Prostate gland (tissue), 2 donors: ENCODE measurements around the gene MRPL58. TPM values are rescaled to one million over a fixed set of nuclear protein-coding genes. Genes with fewer than 3 reads are reported as not detected.
"Not testable (repeated sequence)": the region's sequence is repeated elsewhere in the genome, so short reads cannot be mapped to it uniquely, and the experiment has no call there.

ENCODE experiments used
- DNase-seq: peaks from one replicate; pipeline ENCODE4 v3.0.0-alpha.2; 2019; ENCODE audit warnings: low spot score
- H3K27ac ChIP-seq, 2 donors: fragments of 200-600 bp; sonication (generic); 2 replicates each; pipeline ENCODE4 v1.5.1; 2017 to 2019
- H3K27me3 ChIP-seq: fragments of 200-600 bp; sonication (generic); replicated peaks from 2 replicates; pipeline ENCODE4 v1.5.1; 2019; ENCODE audit not compliant: insufficient read depth
- H3K36me3 ChIP-seq, 2 donors: fragments of 200-600 bp; sonication (generic); 1 replicate in 1 of 2; 2 replicates in 1 of 2; pipeline versions ENCODE4 v1.5.1 to v1.8.1; 2017 to 2019
- H3K4me1 ChIP-seq: fragments of 200-600 bp; sonication (generic); replicated peaks from 2 replicates; pipeline ENCODE4 v1.5.1; 2019
- H3K4me3 ChIP-seq, 2 donors: fragments of 200-600 bp; sonication (generic); 2 replicates each; pipeline ENCODE4 v1.5.1; 2017 to 2019
- H3K9me3 ChIP-seq: fragments of 200-600 bp; sonication (generic); 2 replicates; pipeline ENCODE4 v1.5.1; 2017
- CTCF ChIP-seq, 4 experiments: fragments of 200-600 bp in 2 of 4; fragments of 450-650 bp in 2 of 4; sonication (generic) in 2 of 4; IDR thresholded peaks; 1 replicate in 3 of 4; 2 replicates in 1 of 4; pipeline ENCODE4 v1.5.1; 2016 to 2019; ENCODE audit warnings: antibody characterized with exemption in 4 of 4, mild to moderate bottlenecking in 2 of 4, moderate library complexity in 2 of 4
- POLR2A ChIP-seq: fragments of 450-650 bp; IDR thresholded peaks from one replicate; pipeline ENCODE4 v1.6.1; 2016; ENCODE audit warnings: antibody characterized with exemption, mild to moderate bottlenecking
- POLR2AphosphoS5 ChIP-seq: sonication (generic); formaldehyde crosslinking; IDR thresholded peaks from one replicate; pipeline ENCODE4 v1.6.1; 2017; ENCODE audit warnings: antibody characterized with exemption
- WGBS: methylation state at CpG from one replicate; pipeline ENCODE4 v1.1.5; 2018; 5-methylcytosine and 5-hydroxymethylcytosine counted together
- intact Hi-C: fragments of 100-400 bp; cut with DNase I; formaldehyde crosslinking; loops from one replicate; pipeline ENCODE4 v1.14.2; 2022
- total RNA-seq, 2 donors: library from RNA; depleted of rRNA; stranded (reverse); fragments of >200 nt; gene quantifications; one replicate each; pipeline ENCODE4 v1.1.0, GENCODE V29; 2016

Gene MRPL58
- total RNA-seq, 2 donors from 2014 or later, result 28.4 to 73.8 TPM

GRCh38 chr17:75039238-75039637 is 26.8 kb downstream of the MRPL58 start:
- DNase-seq, result no peak
- 90% methylated on average over 5 of the region's 5 CpGs for WGBS
- no peaks in the 10 kb centered on the region for H3K36me3 ChIP-seq
- no peaks in the 10 kb centered on the region for H3K9me3 ChIP-seq
- no peak for TF ChIP-seq POLR2AphosphoS5
- TF ChIP-seq CTCF (IDR thresholded peaks at IDR 0.05), result no peak
- TF ChIP-seq POLR2A, result no peak
- H3K4me1 ChIP-seq, result no peaks in the 10 kb centered on the region
- H3K27me3 ChIP-seq, result no peaks in the 10 kb centered on the region
- no peak overlapping the region for H3K4me3 ChIP-seq
- intact Hi-C loops, result no loop called here
- no peak overlapping the region for H3K27ac ChIP-seq

- no peaks in the 10 kb centered on the region for H3K27me3 ChIP-seq
- H3K36me3 ChIP-seq, result no peaks in the 10 kb centered on the region
- 85% methylated on average over 12 of the region's 12 CpGs for WGBS
- DNase-seq, result no peak
- TF ChIP-seq POLR2A, result no peak
- TF ChIP-seq CTCF (IDR thresholded peaks at IDR 0.05), result no peak
- no peak for TF ChIP-seq POLR2AphosphoS5
- H3K4me3 ChIP-seq, result no peak overlapping the region
- H3K27ac ChIP-seq, result no peak overlapping the region
- H3K4me1 ChIP-seq, result no peaks in the 10 kb centered on the region
- H3K9me3 ChIP-seq, result no peaks in the 10 kb centered on the region
- intact Hi-C loops, result no loop called here
Observed at GRCh38 chr17:75041656-75042280, 29.3 kb downstream of the MRPL58 start.

- H3K27me3 ChIP-seq, H3K27ac ChIP-seq, H3K36me3 ChIP-seq, intact Hi-C loops, H3K9me3 ChIP-seq, DNase-seq, H3K4me3 ChIP-seq, H3K4me1 ChIP-seq: not testable (repeated sequence)
- 67% methylated on average over 5 of the region's 5 CpGs for WGBS
Observed at GRCh38 chr17:75043789-75044188, 31.3 kb downstream of the MRPL58 start.

GRCh38 chr17:75044716-75045115 is 32.2 kb downstream of the MRPL58 start:
- no peak for TF ChIP-seq POLR2A
- TF ChIP-seq POLR2AphosphoS5, result no peak
- no peak for TF ChIP-seq CTCF (IDR thresholded peaks at IDR 0.05)
- Histone ChIP-seq H3K9me3 (no peaks in the 10 kb centered on the region), H3K4me1 (no peaks in the 10 kb centered on the region), H3K36me3 (no peaks in the 10 kb centered on the region), H3K4me3 (no peak overlapping the region), H3K27me3 (no peaks in the 10 kb centered on the region), H3K27ac (no peak overlapping the region)
- WGBS, result 62% methylated on average over 7 of the region's 7 CpGs
- intact Hi-C loops, result no loop called here
- no peak for DNase-seq

- H3K9me3 ChIP-seq, DNase-seq, intact Hi-C loops, H3K27me3 ChIP-seq, H3K36me3 ChIP-seq, H3K4me1 ChIP-seq: not testable (repeated sequence)
- H3K4me3 ChIP-seq, result peak overlapping the region; percentile 74 to 81
- WGBS, result 15% methylated on average over 25 of the region's 25 CpGs
- H3K27ac ChIP-seq, result peak overlapping the region; percentile 77 to 86
Observed at GRCh38 chr17:75045946-75046406, 33.5 kb downstream of the MRPL58 start.
